B cell (primary cell): Measurements from ENCODE around the gene S100PBP. TPM values are rescaled to one million over a fixed set of nuclear protein-coding genes. Genes with fewer than 3 reads are reported as not detected.

Experiments used
- ATAC-seq: fragments of 200-7000 bp; cut with Tn5 transposase; one replicate; pipeline ENCODE4 v1.10.0; 2021; ENCODE audit warnings: low read depth, mild to moderate bottlenecking, moderate number of reproducible peaks, moderate library complexity
- CTCF ChIA-PET: fragments of 350-600 bp; sonication (Branson Sonifier 250); formaldehyde crosslinking; loops from one replicate; lab custom pipeline; 2021; ENCODE audit warnings: antibody characterized with exemption, inconsistent platforms; lab: Charles Lee
- POLR2A ChIA-PET: fragments of 350-600 bp; sonication (Branson Sonifier 250); formaldehyde crosslinking; loops from one replicate; lab custom pipeline; 2021; ENCODE audit warnings: antibody characterized with exemption; lab: Charles Lee
- DNase-seq: peaks from one replicate; pipeline ENCODE4 v3.0.0; 2013
- H2AFZ ChIP-seq: 2 replicates; pipeline ENCODE4 v1.6.1; 2012; ENCODE audit warnings: mild to moderate bottlenecking, low read depth, low read length; ENCODE audit not compliant: insufficient read depth, poor library complexity, severe bottlenecking
- H3K27ac ChIP-seq, 2 donors: 1 replicate in 1 of 2; 2 replicates in 1 of 2; pipeline ENCODE4 v1.5.1; 2012 to 2013; ENCODE audit warnings: low read length in 2 of 2, mild to moderate bottlenecking in 2 of 2, moderate library complexity in 1 of 2
- H3K27me3 ChIP-seq, 4 experiments: fragments of 200-600 bp in 1 of 4; sonication (generic) in 1 of 4; replicated peaks in 1 of 4; 1 replicate in 2 of 4; 2 replicates in 2 of 4; pipeline versions ENCODE4 v1.6.1 to v1.7.0; 2013 to 2016; ENCODE audit warnings: low read length in 3 of 4, mild to moderate bottlenecking in 2 of 4, mixed read lengths in 1 of 4, moderate library complexity in 1 of 4; ENCODE audit not compliant: insufficient read depth in 4 of 4, control insufficient read depth in 3 of 4; ENCODE audit errors: control extremely low read depth in 1 of 4
- H3K36me3 ChIP-seq, 2 experiments: replicated peaks in 1 of 2; 1 replicate in 1 of 2; 2 replicates in 1 of 2; pipeline versions ENCODE4 v1.6.1 to v1.7.1; 2013; ENCODE audit warnings: low read length in 1 of 2; ENCODE audit not compliant: insufficient read depth in 2 of 2, control insufficient read depth in 1 of 2; ENCODE audit errors: control extremely low read depth in 1 of 2, extremely low read depth in 1 of 2
- H3K4me1 ChIP-seq, 2 donors: fragments of 200-600 bp in 1 of 2; sonication (generic) in 1 of 2; 1 replicate in 1 of 2; 2 replicates in 1 of 2; pipeline versions ENCODE4 v1.5.1 to v1.6.1; 2013 to 2017; ENCODE audit warnings: low read length in 2 of 2; ENCODE audit not compliant: control insufficient read depth in 2 of 2, insufficient read depth in 2 of 2
- H3K4me2 ChIP-seq: replicated peaks from 2 replicates; pipeline ENCODE3; 2012; ENCODE audit warnings: mild to moderate bottlenecking, low read depth, low read length; ENCODE audit not compliant: poor library complexity, severe bottlenecking
- H3K4me3 ChIP-seq, 5 experiments: fragments of 200-600 bp in 1 of 5; sonication (generic) in 1 of 5; 1 replicate in 3 of 5; 2 replicates in 2 of 5; pipeline versions ENCODE4 v1.5.1 to v1.7.0; 2011 to 2016; ENCODE audit warnings: low read length in 4 of 5, mild to moderate bottlenecking in 4 of 5, low read depth in 2 of 5, control low read depth in 1 of 5, moderate library complexity in 1 of 5; ENCODE audit not compliant: insufficient read depth in 1 of 5; ENCODE audit errors: control extremely low read depth in 1 of 5, extremely low read depth in 1 of 5
- H3K79me2 ChIP-seq: fragments of 200-600 bp; sonication (generic); one replicate; pipeline ENCODE4 v1.6.0; 2016; ENCODE audit warnings: low read length; ENCODE audit not compliant: control insufficient read depth, insufficient read depth
- H3K9ac ChIP-seq: fragments of 200-600 bp; sonication (generic); 2 replicates; pipeline ENCODE4 v1.6.1; 2017; ENCODE audit warnings: mild to moderate bottlenecking, low read length, moderate library complexity
- H3K9me3 ChIP-seq, 3 donors: one replicate each; pipeline versions ENCODE4 v1.6.1 to v1.7.1; 2013; ENCODE audit warnings: low read length in 2 of 3; ENCODE audit not compliant: control insufficient read depth in 2 of 3, insufficient read depth in 1 of 3; ENCODE audit errors: control extremely low read depth in 1 of 3
- H4K20me1 ChIP-seq: 2 replicates; pipeline ENCODE4 v1.6.0; 2012; ENCODE audit warnings: mild to moderate bottlenecking, low read length; ENCODE audit not compliant: insufficient read depth, control insufficient read depth, poor library complexity, severe bottlenecking
- H3K27ac Mint-ChIP-seq: one replicate; pipeline ENCODE4 v1.8.0; 2021; ENCODE audit warnings: mixed read lengths
- H3K27me3 Mint-ChIP-seq: one replicate; pipeline ENCODE4 v1.8.0; 2021; ENCODE audit warnings: mixed read lengths
- H3K4me1 Mint-ChIP-seq: one replicate; pipeline ENCODE4 v1.8.0; 2021; ENCODE audit warnings: mixed read lengths
- H3K4me3 Mint-ChIP-seq: one replicate; pipeline ENCODE4 v1.8.0; 2021; ENCODE audit warnings: mixed read lengths
- H3K9me3 Mint-ChIP-seq: one replicate; pipeline ENCODE4 v1.8.0; 2022; ENCODE audit warnings: mixed read lengths; ENCODE audit not compliant: insufficient read depth
- EZH2 ChIP-seq: IDR thresholded peaks from 2 replicates; pipeline ENCODE4 v1.6.1; 2012; ENCODE audit warnings: borderline replicate concordance, low read depth, mild to moderate bottlenecking, moderate library complexity, low read length; ENCODE audit not compliant: insufficient read depth, poor library complexity, severe bottlenecking
- WGBS: methylation state at CpG from one replicate; pipeline ENCODE4 v1.1.5; 2013; ENCODE audit warnings: missing lambda C conversion rate; ENCODE audit not compliant: insufficient coverage; 5-methylcytosine and 5-hydroxymethylcytosine counted together
- intact Hi-C: fragments of 100-400 bp; cut with micrococcal nuclease; formaldehyde crosslinking; loops from one replicate; pipeline ENCODE4 v1.10.0; 2022
- polyA plus RNA-seq: library from polyadenylated mRNA; depleted of rRNA; stranded (reverse); fragments of >200 nt; gene quantifications from 2 replicates; pipeline ENCODE4 v1.2.3, GENCODE V29; 2012
- total RNA-seq, 2 donors: library from RNA; stranded (reverse); fragments of 120-200 nt in 1 of 2; gene quantifications; 1 replicate in 1 of 2; 2 replicates in 1 of 2; pipeline versions ENCODE4 v1.2.3 to v1.2.4, GENCODE V29; 2013 to 2022
- TF ChIP-seq, protein P1 (sequence below): fragments of 200-600 bp; IDR thresholded peaks from one replicate; pipeline ENCODE4 v1.8.0; 2022; ENCODE audit warnings: antibody characterized with exemption, mild to moderate bottlenecking

Gene S100PBP
- total and polyA plus RNA-seq, 2 donors (not counting 1 experiment from before 2014, with no cell fraction given) = 32.5 to 94.1 TPM

DNA sequence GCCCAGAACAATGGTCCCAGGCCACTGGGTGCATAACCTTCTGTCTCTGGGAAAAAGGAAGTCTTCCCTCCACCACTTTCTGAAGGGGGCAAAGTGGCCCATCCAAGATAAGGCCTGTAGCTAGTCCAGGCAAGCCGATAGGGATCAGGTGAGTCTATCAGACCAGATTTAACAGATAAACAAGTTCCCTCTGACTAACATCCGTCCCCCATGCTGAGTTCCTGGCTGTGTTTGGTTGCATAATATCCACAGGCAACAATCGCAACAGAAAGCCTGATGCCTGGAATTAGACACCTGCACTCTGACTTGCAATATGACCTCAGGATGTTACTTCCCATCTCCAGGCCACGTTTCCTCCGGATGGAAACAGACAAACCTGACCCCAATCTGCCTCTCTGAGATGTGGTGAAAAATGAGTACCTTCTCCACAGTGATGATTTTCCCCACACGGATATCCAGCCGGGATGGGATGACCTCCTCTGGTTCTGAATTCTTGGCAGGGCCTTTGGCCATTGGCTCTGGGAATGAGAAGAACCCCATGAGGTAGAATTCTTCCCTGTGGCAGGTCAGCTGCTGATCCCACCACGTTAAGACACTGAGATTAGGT lies 36.7 kb upstream of the S100PBP start:
- Mint-ChIP-seq H3K9me3 (no peaks in the 10 kb centered on the region), H3K4me1 (no peaks in the 10 kb centered on the region), H3K27ac (no peak overlapping the region), H3K27me3 (no peaks in the 10 kb centered on the region), H3K4me3 (no peak overlapping the region)
- intact Hi-C loops = no loop called here
- Histone ChIP-seq H4K20me1 (no peaks in the 10 kb centered on the region), H3K27ac (no peak overlapping the region), H3K36me3 (peaks cover 0 to 57% of the 10 kb centered on the region in 2 experiments), H3K79me2 (no peaks in the 10 kb centered on the region), H3K9ac (no peak overlapping the region), H3K4me1 (no peaks in the 10 kb centered on the region), H3K4me3 (no peak overlapping the region), H3K4me2 (no peak overlapping the region), H3K27me3 (no peaks in the 10 kb centered on the region), H2AFZ (no peak overlapping the region), H3K9me3 (no peaks in the 10 kb centered on the region)
- 100% methylated on average over 6 of the region's 8 CpGs for WGBS
- ChIA-PET POLR2A (no interaction called here), CTCF (interaction anchor here (1.5 to 1.7 kb wide), 2 partner anchors 8 to 68 kb away, joined by 4 to 8 read pairs; no protein-coding TSS in a partner anchor)
- no peak for TF ChIP-seq EZH2
- TF ChIP-seq, protein P1, sequence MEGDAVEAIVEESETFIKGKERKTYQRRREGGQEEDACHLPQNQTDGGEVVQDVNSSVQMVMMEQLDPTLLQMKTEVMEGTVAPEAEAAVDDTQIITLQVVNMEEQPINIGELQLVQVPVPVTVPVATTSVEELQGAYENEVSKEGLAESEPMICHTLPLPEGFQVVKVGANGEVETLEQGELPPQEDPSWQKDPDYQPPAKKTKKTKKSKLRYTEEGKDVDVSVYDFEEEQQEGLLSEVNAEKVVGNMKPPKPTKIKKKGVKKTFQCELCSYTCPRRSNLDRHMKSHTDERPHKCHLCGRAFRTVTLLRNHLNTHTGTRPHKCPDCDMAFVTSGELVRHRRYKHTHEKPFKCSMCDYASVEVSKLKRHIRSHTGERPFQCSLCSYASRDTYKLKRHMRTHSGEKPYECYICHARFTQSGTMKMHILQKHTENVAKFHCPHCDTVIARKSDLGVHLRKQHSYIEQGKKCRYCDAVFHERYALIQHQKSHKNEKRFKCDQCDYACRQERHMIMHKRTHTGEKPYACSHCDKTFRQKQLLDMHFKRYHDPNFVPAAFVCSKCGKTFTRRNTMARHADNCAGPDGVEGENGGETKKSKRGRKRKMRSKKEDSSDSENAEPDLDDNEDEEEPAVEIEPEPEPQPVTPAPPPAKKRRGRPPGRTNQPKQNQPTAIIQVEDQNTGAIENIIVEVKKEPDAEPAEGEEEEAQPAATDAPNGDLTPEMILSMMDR = no peak
- DNase-seq (no peak), ATAC-seq (no peak)

DNA sequence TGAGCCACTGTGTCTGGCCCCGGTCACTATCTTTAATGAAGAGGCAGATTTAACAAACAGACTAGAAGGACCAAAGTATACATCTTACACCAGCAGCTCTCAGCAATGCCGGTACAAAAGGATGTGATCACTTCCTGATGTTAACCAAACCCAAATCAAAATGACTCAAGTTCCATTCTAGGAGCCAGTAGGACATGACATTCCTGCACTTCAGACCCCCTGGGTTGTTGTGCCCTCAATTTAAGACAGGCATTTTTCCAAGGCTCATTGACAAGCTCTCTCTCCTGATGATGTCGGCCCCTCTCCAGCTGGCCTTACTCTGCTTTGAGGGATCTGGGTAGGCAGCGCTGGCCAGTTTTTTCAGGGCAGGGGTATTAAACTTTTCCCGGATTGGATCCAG lies 35.4 kb upstream of the S100PBP start:
- POLR2A ChIA-PET = no interaction called here
- H3K4me3 ChIP-seq = no peak overlapping the region
- H3K4me3 Mint-ChIP-seq = no peak overlapping the region
- H3K4me1 Mint-ChIP-seq = no peaks in the 10 kb centered on the region
- no peaks in the 10 kb centered on the region for H3K9me3 ChIP-seq
- H3K27me3 Mint-ChIP-seq = no peaks in the 10 kb centered on the region
- H3K4me1 ChIP-seq = no peaks in the 10 kb centered on the region
- peaks cover 2 to 59% of the 10 kb centered on the region in 2 experiments for H3K36me3 ChIP-seq
- no peak overlapping the region for H3K9ac ChIP-seq
- no peaks in the 10 kb centered on the region for H3K79me2 ChIP-seq
- H3K27ac Mint-ChIP-seq = no peak overlapping the region
- DNase-seq (no peak), ATAC-seq (no peak)
- no peak overlapping the region for H3K4me2 ChIP-seq
- TF ChIP-seq, protein P1 = no peak
- no peak for TF ChIP-seq EZH2
- H3K27me3 ChIP-seq = no peaks in the 10 kb centered on the region
- CTCF ChIA-PET = interaction anchor here (0.6 to 1.7 kb wide), 4 partner anchors 9 to 69 kb away, joined by 4 to 9 read pairs (median 7); no protein-coding TSS in a partner anchor
- H3K9me3 Mint-ChIP-seq = no peaks in the 10 kb centered on the region
- no peak overlapping the region for H2AFZ ChIP-seq
- H3K27ac ChIP-seq = no peak overlapping the region
- 88% methylated on average over 5 of the region's 5 CpGs for WGBS
- intact Hi-C loops = no loop called here
- no peaks in the 10 kb centered on the region for H4K20me1 ChIP-seq
